NCI-H2081 (cell line): ENCODE measurements around the gene ICAM2.
"Not testable (repeated sequence)": the region's sequence is repeated elsewhere in the genome, so short reads cannot be mapped to it uniquely, and the experiment has no call there.

Source experiments
- DNase-seq, 2 experiments: peaks; one replicate each; lab custom pipeline; 2025; lab: John Stamatoyannopoulos, UW

ICAM2 gene

GRCh38 chr17:64009571-64010402 lies 10.6 kb downstream of the ICAM2 start:
- no peak for DNase-seq

DNA sequence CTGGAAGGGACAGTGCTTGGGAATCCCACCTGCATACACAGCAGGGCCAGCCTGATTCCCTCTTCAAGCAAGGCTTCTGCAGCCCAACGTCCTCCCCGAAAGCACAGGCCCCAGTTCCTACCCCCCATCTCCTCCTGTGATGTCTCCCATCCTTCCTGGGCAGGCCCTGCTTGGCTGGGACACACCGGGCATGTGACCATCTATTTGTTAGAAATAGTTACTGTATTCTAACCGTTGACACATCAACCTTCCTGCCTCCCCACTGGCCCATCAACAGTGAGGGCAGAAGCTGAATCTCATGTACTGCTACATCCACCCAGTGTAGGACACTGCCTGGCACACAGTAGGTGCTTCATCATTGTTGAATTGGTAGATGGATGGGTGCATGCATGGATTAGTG lies 11.6 kb downstream of the ICAM2 start:
- no peak for DNase-seq

DNA sequence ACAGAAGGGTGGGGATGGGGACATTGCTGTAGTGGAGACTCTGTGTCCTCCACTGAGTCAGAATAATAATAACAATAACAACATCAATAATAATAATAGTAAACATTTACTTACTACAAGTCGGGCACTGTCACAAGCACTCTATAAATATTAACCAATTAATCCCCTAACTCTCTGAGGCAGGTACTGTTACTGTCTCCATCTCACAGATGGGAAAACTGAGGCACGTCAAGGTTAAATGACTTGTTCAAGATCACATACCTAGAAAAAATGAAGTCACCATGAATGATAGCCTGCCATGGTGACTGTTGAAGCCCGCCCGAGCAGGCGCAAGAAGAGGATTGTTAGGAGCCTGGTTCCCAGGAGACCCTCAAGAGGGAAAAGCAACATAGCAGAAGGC lies 12.1 kb downstream of the ICAM2 start:
- DNase-seq, result no peak

DNA sequence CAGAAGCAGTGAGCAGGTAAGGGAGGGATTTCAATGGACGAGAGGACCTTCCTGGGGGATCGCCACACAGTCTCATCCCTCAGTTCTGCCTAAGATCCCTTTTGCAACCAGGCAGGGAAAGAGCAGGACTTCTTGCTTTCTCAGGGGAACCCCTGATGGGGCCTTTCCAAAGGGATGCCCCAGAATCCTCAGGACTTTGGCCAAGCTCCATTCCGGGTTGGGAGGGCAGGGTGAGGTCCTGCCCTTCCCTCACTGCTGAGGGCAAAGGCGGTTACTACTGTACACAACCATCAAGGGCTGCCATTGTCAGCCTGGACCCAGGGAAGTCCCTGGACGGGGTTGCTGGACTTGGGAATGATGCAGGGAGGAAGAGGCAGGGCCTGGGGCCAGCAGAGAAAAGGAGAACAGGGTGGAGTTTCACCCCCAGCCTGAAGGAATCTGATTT lies 12.6 kb downstream of the ICAM2 start:
- no peak for DNase-seq

- not testable (repeated sequence) for DNase-seq
Measured at GRCh38 chr17:64007089-64007837, 13.2 kb downstream of the ICAM2 start.

- no peak for DNase-seq
Measured at GRCh38 chr17:64006361-64007088, 13.9 kb downstream of the ICAM2 start.

DNA sequence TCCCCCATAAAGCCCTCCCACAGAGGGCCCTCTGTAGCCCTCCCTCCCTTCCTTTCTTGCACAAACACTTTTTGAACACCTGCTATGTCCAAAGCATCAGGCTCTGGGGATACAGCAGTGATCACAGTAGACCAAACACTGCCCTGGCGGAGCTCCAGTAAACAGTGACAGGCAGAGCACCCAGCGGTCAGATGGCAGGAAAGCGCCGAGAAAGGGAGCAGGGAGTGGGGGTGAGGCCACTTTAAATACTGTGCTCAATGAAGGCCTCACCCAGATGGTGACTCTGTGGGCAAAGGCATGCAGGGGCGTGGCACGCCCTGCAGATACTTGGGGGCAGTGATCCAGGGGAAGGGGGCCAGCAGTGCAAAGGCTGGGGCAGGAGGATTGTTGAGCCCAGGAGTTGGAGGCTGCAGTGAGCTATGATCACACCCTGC lies 14.7 kb downstream of the ICAM2 start:
- peak; percentile 83 to 95 for DNase-seq

GRCh38 chr17:64004903-64005733 lies 15.3 kb downstream of the ICAM2 start:
- DNase-seq, result no peak

DNA sequence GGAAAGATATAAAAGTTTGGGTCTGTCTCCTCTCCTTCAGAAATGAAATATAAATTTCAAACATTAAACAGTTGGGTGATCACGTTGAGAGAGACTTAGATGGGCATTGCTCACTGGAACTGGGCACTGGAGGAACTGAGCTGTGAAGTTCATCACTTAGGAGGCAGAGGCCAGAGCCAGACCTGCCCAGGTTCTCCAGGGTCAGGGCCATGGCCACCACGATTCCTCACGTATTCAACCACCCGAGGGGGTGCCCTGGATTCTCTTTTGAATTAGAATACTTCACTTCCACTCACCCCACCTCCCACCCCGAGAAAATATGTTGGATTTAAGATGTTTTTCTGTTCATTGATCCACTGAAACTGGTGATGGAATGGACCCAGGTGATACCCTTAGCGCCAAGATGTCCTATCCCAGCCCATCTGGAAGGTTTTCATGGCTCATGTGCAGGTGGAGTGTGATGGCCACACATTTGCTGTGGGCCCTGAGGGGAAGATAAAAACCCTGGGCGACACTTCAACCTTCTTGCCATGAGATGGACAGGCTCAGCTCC lies 16.1 kb downstream of the ICAM2 start:
- no peak for DNase-seq

- no peak for DNase-seq
Measured at GRCh38 chr17:64003526-64004121, 16.8 kb downstream of the ICAM2 start.

DNA sequence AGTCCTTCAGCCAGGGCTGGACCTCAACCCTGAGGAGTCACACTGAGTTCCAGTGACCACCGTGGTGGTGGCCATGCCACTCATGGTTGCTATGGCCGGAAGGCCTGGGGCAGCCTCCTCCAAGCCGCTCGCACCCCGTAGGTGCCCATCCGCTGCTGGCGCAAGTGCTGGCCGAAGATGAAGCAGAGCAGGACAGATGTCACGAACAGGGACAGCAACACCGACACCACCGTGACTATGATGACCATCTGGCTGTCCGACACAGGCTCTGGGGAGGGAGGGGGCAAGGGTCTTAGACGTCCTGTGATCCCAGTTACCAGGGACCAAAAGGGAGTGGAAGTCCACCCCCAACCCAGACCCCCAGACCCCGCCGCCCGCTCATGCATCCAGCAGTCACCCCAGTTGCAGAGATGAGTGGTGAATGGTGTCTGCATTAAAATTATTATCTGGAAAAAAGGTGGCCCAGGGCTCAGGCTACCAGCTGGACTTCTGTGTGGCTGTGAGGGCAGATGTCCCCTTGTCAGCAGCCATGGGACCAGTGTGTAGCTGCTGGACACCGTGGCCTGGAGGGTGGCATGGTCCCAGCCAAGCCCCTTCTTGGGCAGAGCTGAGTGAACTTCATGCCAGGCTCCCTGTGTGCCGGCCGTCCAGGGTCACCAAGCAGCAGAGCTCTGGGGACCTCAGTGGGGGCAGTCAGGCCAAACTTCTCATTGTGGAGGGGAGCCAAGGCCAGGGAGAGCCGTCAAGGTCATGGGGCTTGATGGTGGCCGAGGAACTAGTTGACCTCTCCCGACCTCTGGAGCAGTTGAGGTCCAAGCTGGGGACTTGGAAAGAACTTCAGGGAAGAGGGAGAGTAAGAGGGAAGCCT lies 17.5 kb downstream of the ICAM2 start:
- no peak for DNase-seq

DNA sequence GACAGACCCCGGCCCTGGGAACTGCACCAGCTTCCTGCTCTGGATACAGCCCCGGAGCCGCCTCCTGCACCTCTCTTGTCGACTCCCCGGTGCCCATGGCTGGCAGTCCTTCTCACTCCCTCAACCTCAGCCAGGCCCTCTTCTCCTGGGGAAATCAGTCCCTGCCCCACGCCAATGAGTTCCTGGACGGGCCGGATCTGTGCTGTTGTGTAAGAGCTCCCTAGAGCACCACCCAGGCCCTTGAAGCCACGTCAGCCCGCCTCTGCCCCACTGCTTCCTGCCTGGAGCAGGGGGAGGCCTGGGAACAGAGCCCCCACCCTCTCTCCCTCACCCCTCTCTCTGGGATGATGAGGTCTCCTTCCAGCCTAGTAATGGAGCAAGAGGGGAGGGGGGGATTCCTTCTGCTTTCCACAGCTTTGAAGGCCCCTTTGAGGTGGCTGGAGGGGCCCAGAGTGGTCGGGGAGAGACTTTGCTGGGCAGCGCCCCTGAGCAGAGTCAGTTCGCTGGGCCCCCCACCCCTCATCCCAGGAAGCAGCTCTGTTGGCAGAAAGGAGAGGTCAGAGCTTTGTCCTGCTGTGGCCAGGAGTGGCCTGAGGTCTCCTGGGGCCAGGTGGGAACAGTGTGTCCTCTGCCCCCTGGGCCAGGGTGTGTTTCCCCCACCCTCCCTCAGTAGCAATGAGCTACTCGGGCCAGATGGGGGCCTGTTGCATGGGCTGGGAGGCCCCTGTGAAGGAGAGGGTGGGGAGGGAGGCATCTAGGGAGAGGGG lies 18.5 kb downstream of the ICAM2 start:
- DNase-seq, result no peak

GRCh38 chr17:64001091-64001579 lies 19.3 kb downstream of the ICAM2 start:
- DNase-seq, result no peak

- no peak for DNase-seq
Measured at GRCh38 chr17:63999680-64000531, 20.5 kb downstream of the ICAM2 start.

DNA sequence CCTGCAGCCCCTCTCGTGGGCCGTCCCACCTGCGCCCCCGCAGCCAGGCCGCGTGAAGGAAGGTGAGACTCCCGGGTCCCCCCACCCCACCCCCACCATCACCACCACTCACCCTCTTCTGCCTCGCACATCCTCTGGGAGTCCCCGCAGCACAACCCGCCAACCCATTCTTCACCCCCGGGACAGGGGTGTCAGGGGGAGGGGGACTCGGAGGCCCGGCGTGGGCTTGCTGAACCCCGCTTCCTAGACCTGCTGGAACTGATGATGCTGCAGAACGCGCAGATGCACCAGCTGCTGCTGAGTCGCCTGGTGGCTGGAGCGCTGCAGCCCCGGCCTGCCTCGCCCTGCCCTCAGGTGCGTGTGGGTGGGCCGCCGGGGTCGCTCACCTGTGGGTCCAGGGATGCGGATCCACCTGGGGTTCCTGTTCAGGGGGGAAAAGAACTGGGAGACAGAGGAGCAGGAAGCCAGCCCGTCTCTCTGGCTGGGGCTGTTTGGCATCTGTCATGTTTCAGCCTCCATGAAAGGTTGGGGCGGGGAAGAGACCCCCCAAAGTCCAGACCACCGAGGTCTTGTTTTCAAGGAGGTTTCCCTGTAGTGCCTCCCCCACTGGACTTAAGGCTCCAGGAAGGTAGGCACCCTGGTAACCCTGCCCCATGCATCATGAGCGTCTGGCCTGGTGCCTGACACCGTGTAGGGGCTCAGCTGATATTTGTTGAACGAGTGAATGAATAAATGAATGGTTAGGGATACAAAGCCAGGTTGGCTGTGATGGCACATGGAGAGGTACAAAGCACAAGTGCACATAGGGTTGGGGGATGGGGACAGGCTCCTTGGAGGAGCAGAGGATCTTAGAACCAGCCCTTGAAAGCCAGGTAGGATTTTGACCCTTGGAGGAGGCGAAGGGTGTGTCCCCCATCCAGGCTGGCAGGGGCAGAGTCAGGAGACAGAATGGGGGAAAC lies 21.4 kb downstream of the ICAM2 start:
- DNase-seq, result no peak

- DNase-seq, result peak; percentile 48 to 53
Measured at GRCh38 chr17:63998050-63998720, 22.2 kb downstream of the ICAM2 start, which contains the start of gene PRR29. Gene PRR29 (plus strand): TSS chr17:63998351. CDS start chr17:63998365, 14 bp downstream.
